ENCODE measurements around the gene NUDT19.
"Not testable (repeated sequence)": the region's sequence is repeated elsewhere in the genome, so short reads cannot be mapped to it uniquely, and the experiment has no call there.

Gene NUDT19

DNA sequence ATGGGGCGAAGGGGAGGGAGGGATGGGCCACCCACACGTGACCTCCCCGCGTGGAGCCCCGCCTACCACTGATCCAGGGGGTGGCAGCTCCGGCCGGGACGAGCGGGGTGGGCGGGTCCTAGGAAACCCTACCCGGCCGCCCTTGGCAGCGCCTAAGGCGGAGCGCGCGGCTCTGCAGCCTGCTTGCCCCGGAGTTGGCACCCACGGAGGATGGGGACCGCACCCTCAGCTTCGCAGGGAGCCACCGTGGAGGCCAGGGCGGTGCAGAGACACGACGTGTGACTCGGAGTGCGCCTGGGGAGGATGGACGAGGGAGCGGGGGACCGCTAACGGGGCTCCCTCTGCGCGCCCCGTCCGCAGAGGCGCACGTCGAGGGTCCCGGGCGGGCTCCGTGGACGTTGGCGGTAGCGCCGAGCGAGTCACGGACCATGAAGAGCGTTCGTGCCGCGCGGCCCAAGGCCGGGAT, 15.9 kb upstream of the NUDT19 start, which contains the start of gene RGS9BP:
TSS of gene RGS9BP (plus strand) at position 129 of the 466 bp plus-strand sequence. CDS start 416 bp downstream, outside the sequence.
- peak; percentile 68 for DNase-seq

DNA sequence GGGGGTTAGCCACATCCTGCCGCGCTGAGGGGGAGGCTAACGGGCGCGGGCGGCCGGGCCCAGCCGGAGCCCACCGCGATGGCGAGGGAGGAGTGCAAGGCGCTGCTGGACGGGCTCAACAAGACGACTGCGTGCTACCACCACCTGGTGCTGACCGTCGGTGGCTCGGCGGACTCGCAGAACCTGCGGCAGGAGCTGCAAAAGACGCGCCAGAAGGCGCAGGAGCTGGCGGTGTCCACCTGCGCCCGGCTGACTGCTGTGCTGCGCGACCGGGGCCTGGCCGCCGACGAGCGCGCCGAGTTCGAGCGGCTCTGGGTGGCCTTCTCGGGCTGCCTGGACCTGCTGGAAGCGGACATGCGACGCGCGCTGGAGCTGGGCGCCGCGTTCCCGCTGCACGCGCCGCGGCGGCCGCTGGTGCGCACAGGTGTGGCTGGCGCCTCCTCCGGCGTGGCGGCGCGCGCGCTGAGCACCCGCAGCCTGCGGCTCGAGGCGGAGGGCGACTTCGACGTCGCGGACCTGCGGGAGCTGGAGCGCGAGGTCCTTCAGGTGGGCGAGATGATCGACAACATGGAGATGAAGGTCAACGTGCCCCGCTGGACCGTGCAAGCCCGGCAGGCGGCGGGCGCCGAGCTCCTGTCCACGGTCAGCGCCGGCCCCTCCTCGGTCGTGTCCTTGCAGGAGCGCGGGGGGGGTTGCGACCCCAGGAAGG, 15.3 kb upstream of the NUDT19 start:
- no peak for DNase-seq

DNA sequence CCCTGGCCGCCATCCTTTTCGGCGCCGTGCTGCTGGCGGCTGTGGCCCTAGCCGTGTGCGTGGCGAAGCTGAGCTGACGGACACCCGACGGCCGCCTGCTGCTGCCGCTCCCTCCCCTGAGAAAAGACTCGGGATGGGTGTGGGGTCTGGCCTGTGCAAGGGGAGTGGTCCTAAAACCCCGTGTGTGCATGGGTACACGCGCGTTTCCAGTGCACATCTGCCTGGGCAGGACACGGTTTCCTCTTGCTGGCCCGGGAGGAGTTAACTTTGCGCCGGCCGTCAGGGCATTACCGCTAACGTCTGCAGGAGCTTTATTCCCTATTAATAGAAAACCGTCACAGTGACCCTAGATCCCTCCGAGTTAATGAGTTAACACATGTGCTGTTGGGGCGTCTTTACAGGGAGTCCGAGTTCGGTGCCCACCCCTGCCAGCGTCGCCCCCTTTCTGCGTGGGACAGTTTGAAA, 14.7 kb upstream of the NUDT19 start:
- no peak for DNase-seq

DNA sequence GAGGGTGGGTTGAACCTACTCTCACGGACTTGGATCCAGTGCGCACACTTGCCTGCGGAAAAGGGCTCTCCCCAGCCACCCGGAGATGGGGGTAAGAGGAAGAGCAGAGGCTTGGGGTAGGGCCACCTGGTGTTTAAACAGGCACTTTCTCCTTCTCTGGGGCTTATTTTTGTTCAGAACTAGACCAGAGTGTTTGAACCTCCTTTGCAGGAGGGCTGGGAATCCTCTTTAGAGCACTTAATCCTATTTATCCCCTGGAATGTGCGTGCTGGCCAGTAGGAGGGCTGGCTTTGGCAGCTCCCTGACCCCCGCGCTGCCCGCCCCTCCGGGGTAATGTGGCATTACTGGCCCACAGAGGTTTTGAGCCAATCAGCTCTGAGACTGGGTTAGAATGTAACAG, 14.0 kb upstream of the NUDT19 start:
- peak; percentile 31 for DNase-seq

DNA sequence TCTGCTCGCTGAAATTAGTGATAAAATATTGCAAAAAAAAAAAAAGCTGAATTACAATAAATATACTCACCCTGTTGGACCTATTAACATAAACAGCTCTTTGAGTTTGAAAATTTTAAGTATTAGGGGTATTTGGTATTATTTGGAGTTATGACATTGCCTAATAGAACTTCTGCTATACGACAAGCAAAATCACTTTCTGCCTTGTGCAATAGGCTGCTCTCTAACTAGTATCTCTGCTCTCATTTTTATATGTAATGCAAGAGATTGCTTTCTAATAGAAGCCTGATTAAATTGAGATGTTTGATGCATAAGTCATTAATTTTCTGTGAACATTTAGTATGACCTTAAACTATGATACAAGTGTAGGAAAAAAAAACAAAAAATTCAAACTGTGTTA, 10.6 kb upstream of the NUDT19 start:
- DNase-seq: no peak

DNA sequence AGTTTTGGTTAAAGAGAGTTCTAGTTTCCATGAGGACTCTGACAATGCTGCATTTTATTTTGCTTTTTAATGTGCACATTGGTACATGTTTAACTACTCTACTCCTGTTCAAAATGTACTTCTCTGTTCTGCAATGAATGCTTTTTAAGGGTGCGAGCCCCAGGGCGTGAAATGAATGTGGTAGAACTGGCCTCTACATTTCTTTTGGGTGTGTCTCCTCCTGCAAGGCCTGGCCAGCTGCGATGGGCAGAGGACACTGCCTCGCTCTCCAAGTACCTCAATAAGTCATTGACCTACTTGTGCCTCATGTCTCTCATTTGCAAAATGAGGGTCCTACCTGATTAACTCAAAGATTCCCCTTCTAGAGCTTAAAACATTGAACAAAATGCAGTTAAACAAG, 9.3 kb upstream of the NUDT19 start:
- no peak for DNase-seq

DNA sequence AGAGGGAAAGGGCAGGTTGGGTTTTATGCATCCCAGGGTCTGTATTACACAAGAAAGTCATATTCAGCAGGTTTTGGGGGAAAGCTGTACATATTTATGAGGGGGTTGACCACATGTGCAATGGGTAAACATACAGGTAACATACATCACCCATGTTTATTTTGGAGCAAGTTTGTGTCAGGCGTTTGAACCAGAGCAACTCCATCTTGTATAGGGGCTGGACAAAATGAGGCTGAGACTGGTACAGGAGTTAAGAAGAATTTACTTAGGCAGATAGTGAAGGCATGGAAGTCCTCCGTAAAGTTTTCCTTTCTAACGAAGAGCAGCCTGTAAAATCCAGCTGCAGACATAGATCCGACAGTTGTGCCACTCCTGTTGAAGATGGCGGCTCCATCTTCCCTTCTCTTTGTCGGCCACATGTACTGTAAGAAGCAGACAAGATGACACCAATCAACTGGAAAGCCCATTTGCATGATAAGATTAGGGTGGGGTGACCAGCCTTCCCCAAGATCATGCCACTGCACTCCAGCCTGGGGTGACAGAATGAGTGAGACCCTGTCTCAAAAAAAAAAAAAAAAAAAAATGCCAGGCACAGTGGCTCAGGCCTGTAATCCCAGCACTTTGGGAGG, 4.7 kb upstream of the NUDT19 start:
- DNase-seq: no peak

DNA sequence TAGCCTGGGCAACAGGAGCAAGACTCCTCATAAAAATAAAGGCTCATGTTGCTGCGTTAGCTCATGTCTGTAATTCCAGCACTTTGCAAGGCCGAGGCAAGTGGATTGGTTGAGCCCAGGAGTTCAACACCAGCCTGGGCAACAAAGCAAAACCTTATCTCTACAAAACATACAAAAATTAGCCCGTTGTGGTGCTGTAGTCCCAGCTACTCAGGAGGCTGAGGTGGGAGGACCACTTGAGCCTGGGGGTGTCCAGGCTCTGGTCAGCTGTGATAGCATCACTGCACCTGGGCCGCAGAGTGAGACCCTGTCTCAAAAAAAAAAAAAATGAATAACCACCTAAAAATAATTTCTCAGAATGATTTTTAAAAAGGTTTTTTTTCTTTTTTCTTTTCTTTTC, 3.9 kb upstream of the NUDT19 start:
- no peak for DNase-seq

DNA sequence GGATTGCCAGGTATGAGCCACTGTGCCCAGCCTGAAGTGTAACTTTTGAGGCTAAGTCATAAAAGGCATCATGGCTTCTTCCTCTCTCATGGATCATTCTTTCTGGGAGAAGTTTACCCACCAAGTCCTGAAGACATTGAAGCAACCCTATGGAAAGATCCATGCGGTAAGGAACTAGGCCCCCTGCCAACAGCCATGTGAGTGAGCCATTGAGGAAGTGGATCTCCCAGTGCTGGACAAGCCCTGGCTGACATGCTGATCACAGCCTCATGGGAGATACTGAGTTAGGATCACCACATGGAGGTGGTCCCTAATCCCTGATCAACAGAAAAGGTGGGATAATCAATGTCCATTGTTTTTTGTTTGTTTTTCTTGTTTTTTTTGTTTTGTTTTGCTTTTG, 3.3 kb upstream of the NUDT19 start:
- DNase-seq: no peak

DNA sequence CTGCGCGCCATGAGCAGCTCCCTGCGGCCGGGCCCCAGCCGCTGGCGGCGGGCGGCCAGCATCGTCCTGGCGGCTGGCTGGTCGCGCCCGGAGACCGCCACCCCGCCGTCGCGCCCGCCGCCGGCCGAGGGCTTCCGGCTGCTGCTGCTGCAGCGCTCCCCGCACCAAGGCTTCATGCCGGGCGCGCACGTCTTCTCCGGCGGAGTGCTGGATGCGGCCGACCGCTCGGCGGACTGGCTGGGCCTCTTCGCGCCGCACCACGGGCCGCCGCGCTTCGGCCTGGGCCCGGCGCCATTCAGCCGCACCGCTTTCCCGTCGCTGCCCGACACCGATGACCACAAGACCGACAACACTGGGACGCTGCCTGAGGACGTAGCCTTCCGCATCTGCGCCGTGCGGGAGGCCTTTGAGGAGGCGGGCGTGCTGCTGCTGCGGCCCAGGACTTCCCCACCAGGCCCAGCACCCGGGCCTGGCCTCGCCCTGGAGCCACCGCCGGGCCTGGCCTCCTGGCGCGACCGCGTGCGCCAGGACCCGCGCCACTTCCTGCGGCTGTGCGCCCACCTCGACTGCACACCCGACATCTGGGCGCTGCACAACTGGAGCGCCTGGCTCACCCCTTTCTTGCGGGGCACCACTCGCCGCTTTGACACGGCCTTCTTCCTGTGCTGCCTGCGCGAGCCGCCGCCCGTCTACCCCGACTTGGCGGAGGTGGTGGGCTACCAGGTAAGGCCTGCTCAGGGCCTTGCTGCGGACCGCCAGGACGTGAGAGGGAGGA, 518 bp downstream of the NUDT19 start:
- peak; percentile 35 for DNase-seq

DNA sequence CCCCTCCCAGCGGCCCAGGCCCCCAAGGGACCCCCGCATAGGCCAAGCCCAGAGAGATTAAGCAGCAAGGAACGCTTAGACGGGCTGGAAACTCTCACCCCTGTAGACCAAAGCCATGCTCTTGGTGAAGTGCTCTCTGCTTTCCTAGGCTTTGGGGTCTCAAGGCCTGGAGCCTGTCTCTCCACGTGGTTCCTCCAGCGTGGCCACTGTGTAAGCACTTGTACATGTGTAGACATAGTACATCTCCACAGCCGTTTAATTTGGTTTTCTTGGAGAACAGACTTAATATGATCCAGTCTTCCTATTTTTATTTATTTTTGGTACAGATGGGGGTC, 1.1 kb downstream of the NUDT19 start:
- DNase-seq: no peak

DNA sequence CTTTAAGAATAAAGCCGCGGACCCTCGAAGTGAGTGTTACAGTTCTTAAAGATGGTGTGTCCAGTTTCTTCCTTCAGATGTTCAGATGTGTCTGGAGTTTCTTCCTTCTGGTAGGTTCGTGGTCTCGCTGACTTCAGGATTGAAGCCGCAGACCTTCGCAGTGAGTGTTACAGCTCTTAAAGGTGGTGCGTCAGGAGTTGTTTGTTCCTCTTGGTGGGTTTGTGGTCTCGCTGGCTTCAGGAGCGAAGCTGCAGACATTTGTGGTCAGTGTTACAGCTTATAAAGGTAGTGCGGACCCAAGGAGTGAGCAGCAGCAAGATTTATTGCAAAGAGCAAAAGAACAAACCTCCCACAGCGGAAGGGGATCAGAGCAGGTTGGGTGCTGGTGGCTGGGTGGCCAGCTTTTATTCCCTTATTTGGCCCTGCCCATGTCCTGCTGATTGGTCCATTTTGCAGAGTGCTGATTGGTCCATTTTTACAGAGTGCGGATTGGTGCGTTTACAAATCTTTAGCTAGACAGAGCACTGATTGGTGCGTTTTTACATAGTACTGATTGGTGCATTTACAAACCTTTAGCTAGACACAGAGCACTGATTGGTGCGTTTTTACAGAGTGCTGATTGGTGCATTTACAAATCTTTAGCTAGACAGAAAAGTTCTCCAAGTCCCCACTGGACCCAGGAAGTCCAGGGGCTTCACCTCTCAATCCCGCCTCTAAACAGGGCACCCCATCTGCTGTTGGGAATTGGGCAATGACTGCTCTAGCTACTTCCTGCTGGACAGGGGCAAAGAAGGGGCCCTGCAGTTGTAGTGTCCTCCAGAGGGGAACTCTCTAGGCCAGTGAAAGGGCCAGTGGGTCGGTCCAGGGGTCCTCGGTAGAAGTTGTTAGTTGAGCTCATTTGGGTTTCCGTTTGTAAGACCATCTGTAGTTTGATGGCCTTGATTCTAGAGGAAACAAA, 1.8 kb downstream of the NUDT19 start:
- DNase-seq: not testable (repeated sequence)

DNA sequence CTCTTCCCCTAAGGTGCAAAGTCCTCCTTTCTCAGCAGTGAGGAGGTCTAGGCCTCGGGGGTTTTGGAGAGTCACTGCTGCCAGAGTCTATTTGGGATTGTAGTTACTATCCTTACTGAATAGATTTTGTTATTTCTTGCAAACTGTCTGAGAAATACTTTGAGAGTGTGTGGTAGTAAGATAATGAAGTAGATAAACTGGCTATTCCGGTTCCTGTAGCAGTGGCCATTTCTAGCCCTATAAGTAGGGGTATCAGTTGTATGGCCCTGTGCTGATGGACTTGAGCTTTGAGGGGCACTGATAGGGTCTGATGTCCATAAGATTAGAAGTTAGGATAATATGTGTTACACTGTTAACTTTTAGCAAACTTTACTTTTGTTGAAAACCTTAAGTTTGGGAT, 2.7 kb downstream of the NUDT19 start:
- not testable (repeated sequence) for DNase-seq

DNA sequence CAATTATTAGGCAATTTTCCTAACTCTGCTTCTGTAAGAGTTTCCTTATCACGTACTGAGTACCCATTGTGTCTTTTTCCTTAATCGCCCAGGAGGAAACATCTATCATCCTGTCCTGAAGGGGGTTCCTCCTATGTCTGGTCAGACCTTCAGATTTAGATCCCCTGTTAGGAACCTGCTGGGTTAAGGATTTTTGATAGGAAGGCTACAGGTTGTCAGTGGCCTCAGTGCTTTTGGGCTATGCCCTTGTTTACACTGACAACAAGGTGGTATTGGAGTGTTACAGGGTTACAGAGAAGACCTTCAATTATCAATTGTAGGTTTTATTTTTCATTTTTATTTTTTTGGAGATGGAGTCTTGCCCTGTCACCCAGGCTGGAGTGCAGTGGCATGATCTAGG, 3.2 kb downstream of the NUDT19 start:
- not testable (repeated sequence) for DNase-seq

DNA sequence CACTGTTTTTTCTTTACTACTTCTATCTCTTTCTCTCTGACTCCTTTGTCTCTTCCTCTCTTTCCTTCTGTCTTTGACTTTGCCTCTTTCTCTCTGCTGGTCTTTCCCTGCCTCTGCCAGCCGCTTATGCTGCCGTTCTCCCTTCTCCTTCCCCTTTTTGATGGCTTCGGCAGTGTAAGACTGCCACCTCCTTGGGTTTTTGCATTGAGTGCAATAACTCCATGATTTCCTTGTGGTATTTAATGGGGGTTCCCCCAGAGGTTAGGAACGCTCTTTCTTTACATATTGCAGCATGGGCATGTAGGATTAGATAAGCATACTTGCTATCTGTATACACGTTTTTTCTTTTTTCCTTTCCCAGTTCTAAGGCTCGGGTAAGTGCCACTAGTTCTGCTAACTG, 3.9 kb downstream of the NUDT19 start:
- not testable (repeated sequence) for DNase-seq

DNA sequence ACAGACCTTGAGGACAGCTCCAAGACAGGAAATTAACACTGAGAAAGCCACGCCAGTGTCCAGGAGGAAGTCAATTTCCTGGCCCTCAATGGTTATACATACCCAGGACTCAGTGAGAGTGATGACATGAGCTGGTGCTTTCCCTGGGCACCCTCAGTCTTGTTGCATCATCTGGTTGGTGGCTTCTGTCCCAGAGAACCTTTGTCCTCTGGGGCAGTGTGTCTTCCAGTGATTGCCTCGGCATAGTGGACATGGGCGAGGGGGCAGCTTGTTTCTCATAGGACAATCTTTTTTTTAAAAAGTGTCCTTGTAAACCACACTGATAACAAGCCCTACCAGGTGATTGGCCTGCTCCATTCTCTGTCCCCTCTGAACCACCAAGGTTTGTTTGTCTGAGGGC, 5.2 kb downstream of the NUDT19 start:
- DNase-seq: not testable (repeated sequence)

DNA sequence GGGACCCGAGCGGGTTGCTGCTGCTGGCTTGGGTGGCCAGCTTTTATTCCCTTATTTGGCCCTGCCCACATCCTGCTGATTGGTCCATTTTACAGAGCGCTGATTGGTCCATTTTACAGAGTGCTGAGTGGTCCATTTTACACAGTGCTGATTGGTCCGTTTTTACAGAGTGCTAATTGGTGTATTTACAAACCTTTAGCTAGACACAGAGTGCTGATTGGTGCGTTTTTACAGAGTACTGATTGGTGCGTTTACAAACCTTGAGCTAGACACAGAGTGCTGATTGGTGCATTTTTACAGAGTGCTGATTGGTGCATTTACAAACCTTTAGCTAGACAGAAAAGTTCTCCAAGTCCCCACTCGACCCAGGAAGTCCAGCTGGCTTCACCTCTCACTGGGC, 8.5 kb downstream of the NUDT19 start:
- not testable (repeated sequence) for DNase-seq

DNA sequence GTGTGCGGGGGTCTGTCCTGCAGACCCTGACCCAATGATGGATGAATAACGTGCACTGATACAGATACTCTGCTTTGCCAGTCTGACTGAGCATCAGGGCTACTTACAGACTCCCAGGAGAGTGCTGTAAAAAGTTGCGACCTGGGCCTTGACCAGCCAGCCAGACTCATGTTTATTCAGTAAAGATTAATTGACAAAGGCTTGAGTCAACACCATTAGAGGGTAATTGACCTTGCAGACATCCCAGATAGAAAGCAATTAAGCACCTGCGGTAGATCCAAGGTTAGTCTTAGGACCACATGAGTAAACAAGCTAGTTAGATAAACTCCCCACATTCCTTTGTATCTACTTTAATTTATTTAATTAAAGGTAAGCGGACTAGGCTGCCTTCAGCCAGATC, 10.4 kb downstream of the NUDT19 start:
- DNase-seq: no peak

DNA sequence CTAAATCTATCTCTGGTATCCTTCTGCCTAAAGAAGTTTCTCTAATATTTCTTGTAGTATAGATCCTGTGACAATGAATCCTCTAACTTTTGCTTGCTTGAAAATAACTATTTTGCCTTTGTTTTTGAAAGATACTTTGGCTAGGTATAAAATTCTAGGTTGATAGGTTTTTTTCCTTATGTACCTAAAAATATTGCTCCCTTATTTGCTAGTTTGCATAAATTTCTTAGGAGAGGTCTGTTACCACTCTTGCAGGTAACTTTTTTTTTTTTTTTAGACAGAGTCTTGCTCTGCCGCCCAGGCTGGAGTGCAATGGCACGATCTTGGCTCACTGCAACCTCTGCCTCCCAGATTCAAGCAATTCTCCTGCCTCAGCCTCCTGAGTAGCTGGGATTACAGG, 12.4 kb downstream of the NUDT19 start:
- not testable (repeated sequence) for DNase-seq

DNA sequence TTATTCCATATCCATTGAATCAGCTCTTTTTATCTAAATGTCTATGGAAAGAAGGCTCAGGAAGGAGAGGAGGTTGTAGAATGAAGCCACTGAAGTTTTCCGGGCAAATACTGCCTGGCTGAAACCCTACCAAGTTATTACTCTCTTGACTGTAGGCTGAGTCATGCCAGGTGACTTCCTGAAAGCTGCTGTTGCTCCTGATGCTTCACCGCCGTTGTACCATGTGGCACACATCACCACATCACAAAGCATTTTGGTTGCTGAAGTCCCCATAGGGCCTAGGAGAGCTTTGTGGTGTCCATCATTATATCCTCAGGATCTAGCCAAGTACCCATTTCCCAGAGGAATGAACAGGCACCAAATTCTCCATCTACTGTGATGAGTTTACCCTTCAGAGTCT, 16.8 kb downstream of the NUDT19 start:
- no peak for DNase-seq

DNA sequence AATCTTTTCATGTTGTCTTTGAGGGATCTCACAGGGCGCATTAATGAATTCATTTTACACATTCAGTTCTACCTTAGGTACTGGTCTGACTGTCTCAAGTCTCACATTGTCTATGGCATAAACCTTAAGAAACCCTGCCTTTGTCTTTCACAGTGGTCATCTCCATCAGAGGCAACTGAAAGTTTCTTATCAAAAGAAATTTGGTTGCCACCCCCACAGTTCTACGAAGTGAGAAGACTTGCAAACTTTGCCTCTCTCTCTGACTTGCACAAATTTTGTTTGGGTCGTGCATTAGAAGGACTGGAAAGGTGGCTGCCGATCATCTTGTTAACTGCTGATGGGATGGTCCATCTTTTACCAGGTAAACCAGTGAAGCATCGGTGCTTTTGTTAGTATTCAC, 17.4 kb downstream of the NUDT19 start:
- DNase-seq: no peak

DNA sequence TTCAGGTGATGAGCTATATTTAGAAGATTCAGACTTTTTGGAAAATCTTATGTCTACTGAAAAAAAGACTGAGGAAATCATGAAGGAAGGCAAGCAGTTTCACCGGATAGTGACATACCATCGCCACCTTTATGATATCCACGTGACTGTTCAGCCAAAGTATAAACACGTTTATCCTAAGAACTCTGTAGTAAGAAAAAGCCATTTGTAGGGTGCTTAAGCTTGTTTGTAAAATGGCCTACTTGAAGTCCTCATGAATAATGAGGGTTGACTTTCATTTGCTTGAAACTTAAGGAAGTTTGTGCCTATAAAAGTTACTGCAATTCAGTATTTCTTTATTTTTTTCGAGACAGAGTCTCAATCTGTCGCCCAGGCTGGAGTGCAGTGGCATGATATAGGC, 20.1 kb downstream of the NUDT19 start:
- no peak for DNase-seq

DNA sequence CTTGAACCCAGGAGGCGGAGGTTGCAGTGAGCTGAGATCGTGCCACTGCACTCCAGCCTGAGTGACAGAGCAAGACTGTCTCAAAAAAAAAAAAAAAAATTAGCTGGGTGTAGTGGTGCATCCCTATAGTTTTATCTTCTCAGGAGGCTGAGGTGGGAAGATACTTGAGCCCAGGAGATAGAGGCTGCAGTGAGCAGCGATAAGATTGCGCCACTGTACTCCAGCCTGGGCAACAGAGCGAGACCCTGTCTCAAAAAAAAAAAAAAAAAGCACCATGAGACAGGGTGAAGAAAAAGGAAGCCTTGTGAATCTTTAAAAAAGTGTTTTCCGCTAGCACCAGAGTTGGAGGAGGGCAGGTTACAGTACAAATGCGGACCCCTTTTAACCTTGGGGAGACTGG, 24.6 kb downstream of the NUDT19 start:
- not testable (repeated sequence) for DNase-seq

Measured in HCEC 1CT (cell line).